SK-N-SH treated with all-trans-retinoic acid at 6 μM for 48 hours (cell line): ENCODE data around the gene TSNAX.

Experiments used
- ARNTL ChIP-seq: fragments of 450-650 bp; formaldehyde crosslinking; IDR thresholded peaks from 2 replicates; pipeline ENCODE4 v1.5.0; 2020; ENCODE audit warnings: low read depth, mild to moderate bottlenecking, moderate library complexity, borderline replicate concordance
- PPARA ChIP-seq: fragments of 250-450 bp; sonication (Bioruptor Pico); IDR thresholded peaks from 2 replicates; pipeline ENCODE4 v1.5.0; 2020; ENCODE audit warnings: mild to moderate bottlenecking, borderline replicate concordance
- SNAI2 ChIP-seq: fragments of 250-450 bp; sonication (Bioruptor Pico); IDR thresholded peaks from 2 replicates; pipeline ENCODE4 v1.5.0; 2020; ENCODE audit warnings: mild to moderate bottlenecking, moderate library complexity
- TCF4 ChIP-seq: fragments of 250-450 bp; sonication (Bioruptor Pico); IDR thresholded peaks from 2 replicates; pipeline ENCODE4 v1.8.0; 2021; ENCODE audit warnings: mild to moderate bottlenecking, moderate library complexity, borderline replicate concordance
- ZC3H10 ChIP-seq: fragments of 250-450 bp; sonication (Bioruptor Pico); IDR thresholded peaks from 2 replicates; pipeline ENCODE4 v1.5.1; 2021; ENCODE audit warnings: mild to moderate bottlenecking, moderate library complexity
- ZFP3 ChIP-seq: fragments of 250-450 bp; sonication (Bioruptor Pico); IDR thresholded peaks from 2 replicates; pipeline ENCODE4 v1.5.0; 2020; ENCODE audit warnings: mild to moderate bottlenecking, moderate library complexity
- ZNF565 ChIP-seq: fragments of 450-650 bp; formaldehyde crosslinking; conservative IDR thresholded peaks from 2 replicates; pipeline ENCODE4 v1.5.0; 2020; ENCODE audit warnings: low read depth, mild to moderate bottlenecking, moderate library complexity
- ZNF8 ChIP-seq: fragments of 450-650 bp; formaldehyde crosslinking; IDR thresholded peaks from 2 replicates; pipeline ENCODE4 v1.5.0; 2020; ENCODE audit warnings: mild to moderate bottlenecking, moderate library complexity
- TF ChIP-seq, protein P1 (sequence below): fragments of 250-450 bp; sonication (Bioruptor Pico); IDR thresholded peaks from 2 replicates; pipeline ENCODE4 v1.8.0; 2020; ENCODE audit warnings: mild to moderate bottlenecking, moderate library complexity, borderline replicate concordance
- TF ChIP-seq, protein P2 (sequence below): fragments of 250-450 bp; sonication (Bioruptor Pico); IDR thresholded peaks from 2 replicates; pipeline ENCODE4 v1.5.1; 2020; ENCODE audit warnings: low read depth, mild to moderate bottlenecking, moderate library complexity

DNA sequence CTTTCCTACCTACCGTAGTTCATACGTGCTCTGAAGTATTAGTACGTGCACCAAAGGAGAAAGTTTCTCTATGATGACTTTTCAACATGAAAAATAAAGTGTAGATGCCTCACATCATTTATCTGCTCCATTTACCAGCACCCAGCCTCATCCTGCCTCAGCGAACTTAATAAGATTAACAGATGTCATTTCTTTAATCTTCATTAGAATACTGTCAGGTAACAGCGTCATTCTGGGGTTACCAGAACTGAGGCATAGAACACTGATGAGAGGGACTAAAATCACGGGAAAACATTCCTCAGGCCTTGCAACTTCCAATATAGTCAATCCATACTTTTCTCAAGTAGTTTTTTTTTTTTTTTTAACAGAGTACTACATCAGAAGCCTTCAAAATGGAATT, 54.9 kb downstream of the TSNAX start:
- TF ChIP-seq ZFP3 (CRISPR knock-in tag) (no peak), TCF4 (CRISPR knock-in tag) (no peak), SNAI2 (CRISPR knock-in tag) (no peak), ARNTL (CRISPR knock-in tag) (no peak), PPARA (no peak), ZNF565 (CRISPR knock-in tag) (no peak), ZNF8 (CRISPR knock-in tag) (no peak), ZC3H10 (CRISPR knock-in tag) (no peak)
- TF ChIP-seq, protein P1, sequence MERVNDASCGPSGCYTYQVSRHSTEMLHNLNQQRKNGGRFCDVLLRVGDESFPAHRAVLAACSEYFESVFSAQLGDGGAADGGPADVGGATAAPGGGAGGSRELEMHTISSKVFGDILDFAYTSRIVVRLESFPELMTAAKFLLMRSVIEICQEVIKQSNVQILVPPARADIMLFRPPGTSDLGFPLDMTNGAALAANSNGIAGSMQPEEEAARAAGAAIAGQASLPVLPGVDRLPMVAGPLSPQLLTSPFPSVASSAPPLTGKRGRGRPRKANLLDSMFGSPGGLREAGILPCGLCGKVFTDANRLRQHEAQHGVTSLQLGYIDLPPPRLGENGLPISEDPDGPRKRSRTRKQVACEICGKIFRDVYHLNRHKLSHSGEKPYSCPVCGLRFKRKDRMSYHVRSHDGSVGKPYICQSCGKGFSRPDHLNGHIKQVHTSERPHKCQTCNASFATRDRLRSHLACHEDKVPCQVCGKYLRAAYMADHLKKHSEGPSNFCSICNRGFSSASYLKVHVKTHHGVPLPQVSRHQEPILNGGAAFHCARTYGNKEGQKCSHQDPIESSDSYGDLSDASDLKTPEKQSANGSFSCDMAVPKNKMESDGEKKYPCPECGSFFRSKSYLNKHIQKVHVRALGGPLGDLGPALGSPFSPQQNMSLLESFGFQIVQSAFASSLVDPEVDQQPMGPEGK (CRISPR knock-in tag) = no peak
- TF ChIP-seq, protein P2, sequence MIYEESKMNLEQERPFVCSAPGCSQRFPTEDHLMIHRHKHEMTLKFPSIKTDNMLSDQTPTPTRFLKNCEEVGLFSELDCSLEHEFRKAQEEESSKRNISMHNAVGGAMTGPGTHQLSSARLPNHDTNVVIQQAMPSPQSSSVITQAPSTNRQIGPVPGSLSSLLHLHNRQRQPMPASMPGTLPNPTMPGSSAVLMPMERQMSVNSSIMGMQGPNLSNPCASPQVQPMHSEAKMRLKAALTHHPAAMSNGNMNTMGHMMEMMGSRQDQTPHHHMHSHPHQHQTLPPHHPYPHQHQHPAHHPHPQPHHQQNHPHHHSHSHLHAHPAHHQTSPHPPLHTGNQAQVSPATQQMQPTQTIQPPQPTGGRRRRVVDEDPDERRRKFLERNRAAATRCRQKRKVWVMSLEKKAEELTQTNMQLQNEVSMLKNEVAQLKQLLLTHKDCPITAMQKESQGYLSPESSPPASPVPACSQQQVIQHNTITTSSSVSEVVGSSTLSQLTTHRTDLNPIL (CRISPR knock-in tag) = no peak
